Measurements from ENCODE around the gene MYO10. TPM values are rescaled to one million over a fixed set of nuclear protein-coding genes. Genes with fewer than 3 reads are reported as not detected.

MYO10 gene
- total RNA-seq, 1 donor from 2014 or later = 80.2 TPM

DNA sequence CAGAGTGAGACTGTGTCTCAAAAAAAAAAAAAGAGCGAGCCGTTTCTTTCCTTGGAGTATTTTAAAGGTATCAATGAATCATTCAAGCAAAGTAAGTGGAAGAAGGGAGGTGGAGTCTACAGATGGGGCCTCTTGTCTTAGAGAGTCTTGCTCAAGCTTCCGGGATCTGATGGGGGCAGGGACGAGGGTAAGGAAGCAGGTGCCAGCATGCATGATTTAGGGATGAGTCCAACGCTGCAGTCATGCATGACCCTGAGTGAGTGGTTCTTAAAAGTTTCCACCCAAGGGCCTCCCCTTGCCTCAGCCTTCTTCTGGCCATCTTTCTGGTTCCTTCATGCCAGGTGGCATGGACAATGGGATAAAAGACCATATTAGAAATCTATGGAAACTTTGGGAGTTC lies 79.6 kb downstream of the MYO10 start:
- Mint-ChIP-seq H3K9me3 (ENCODE audit: unreplicated experiment) (no peaks in the 10 kb centered on the region), H3K27me3 (ENCODE audit: low read depth, unreplicated experiment) (no peaks in the 10 kb centered on the region), H3K27ac (ENCODE audit: unreplicated experiment) (no peak overlapping the region), H3K4me1 (ENCODE audit: low read depth, unreplicated experiment) (peaks cover 23% of the 10 kb centered on the region), H3K4me3 (ENCODE audit: unreplicated experiment) (no peak overlapping the region), H3K36me3 (ENCODE audit: low read depth, unreplicated experiment) (peaks cover 5% of the 10 kb centered on the region)
- H3K4me3 ChIP-seq (ENCODE audit: insufficient read depth, low read depth, low read length) = no peak overlapping the region
- no peaks in the 10 kb centered on the region for H3K36me3 ChIP-seq (ENCODE audit: insufficient read depth, low read length)
- H3K27ac ChIP-seq (ENCODE audit: low read depth, low read length) = no peak overlapping the region
- H3K4me2 ChIP-seq (ENCODE audit: low read length) = no peak overlapping the region
- peak; percentile 41 for DNase-seq (ENCODE audit: low read depth)
- no peaks in the 10 kb centered on the region for H3K9me3 ChIP-seq (ENCODE audit: insufficient read depth, low read depth, low read length)
- peaks cover 92% of the 10 kb centered on the region for H4K20me1 ChIP-seq (ENCODE audit: insufficient read depth, low read length)
- H3K27me3 ChIP-seq (ENCODE audit: insufficient read depth, low read length) = no peaks in the 10 kb centered on the region
- H3K79me2 ChIP-seq (ENCODE audit: insufficient read depth, low read length) = peaks cover 96% of the 10 kb centered on the region
- FAIRE-seq = no peak
- no peaks in the 10 kb centered on the region for H3K4me1 ChIP-seq (ENCODE audit: insufficient read depth, low read length)
- H3K9ac ChIP-seq (ENCODE audit: low read length) = no peak overlapping the region
- TF ChIP-seq EZH2 (IDR thresholded peaks at IDR 0.05; ENCODE audit: insufficient read depth, low read length) = no peak
- TF ChIP-seq, protein P1, sequence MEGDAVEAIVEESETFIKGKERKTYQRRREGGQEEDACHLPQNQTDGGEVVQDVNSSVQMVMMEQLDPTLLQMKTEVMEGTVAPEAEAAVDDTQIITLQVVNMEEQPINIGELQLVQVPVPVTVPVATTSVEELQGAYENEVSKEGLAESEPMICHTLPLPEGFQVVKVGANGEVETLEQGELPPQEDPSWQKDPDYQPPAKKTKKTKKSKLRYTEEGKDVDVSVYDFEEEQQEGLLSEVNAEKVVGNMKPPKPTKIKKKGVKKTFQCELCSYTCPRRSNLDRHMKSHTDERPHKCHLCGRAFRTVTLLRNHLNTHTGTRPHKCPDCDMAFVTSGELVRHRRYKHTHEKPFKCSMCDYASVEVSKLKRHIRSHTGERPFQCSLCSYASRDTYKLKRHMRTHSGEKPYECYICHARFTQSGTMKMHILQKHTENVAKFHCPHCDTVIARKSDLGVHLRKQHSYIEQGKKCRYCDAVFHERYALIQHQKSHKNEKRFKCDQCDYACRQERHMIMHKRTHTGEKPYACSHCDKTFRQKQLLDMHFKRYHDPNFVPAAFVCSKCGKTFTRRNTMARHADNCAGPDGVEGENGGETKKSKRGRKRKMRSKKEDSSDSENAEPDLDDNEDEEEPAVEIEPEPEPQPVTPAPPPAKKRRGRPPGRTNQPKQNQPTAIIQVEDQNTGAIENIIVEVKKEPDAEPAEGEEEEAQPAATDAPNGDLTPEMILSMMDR (IDR thresholded peaks at IDR 0.05; ENCODE audit: insufficient read depth, low read depth, low read length) = no peak
- H2AFZ ChIP-seq (ENCODE audit: low read depth, low read length) = no peak overlapping the region

DNA sequence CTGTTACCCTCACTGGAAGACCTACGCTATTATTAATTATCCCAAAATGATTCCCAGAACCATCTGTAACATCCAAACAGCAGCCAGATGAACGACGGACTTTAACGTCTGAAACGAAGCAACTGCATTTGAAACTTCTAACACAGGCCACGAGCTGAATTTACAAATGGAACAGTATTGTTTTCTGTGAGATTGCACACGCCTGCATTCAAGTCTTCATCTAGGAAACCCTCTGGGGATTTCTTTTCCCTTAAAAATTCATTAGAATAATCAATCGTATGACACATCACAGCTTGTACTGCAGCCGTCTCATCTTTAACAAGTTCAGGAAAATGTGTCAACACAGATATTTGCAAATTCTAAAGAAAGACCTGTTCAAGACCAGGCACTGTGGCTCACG lies 80.2 kb downstream of the MYO10 start:
- Mint-ChIP-seq H3K27ac (ENCODE audit: unreplicated experiment) (no peak overlapping the region), H3K36me3 (ENCODE audit: low read depth, unreplicated experiment) (peaks cover 5% of the 10 kb centered on the region), H3K4me3 (ENCODE audit: unreplicated experiment) (no peak overlapping the region), H3K9me3 (ENCODE audit: unreplicated experiment) (no peaks in the 10 kb centered on the region), H3K27me3 (ENCODE audit: low read depth, unreplicated experiment) (no peaks in the 10 kb centered on the region), H3K4me1 (ENCODE audit: low read depth, unreplicated experiment) (peaks cover 26% of the 10 kb centered on the region)
- TF ChIP-seq EZH2 (IDR thresholded peaks at IDR 0.05; ENCODE audit: insufficient read depth, low read length) = no peak
- TF ChIP-seq, protein P1 (IDR thresholded peaks at IDR 0.05; ENCODE audit: insufficient read depth, low read depth, low read length) = no peak
- Histone ChIP-seq H4K20me1 (ENCODE audit: insufficient read depth, low read length) (peaks cover 92% of the 10 kb centered on the region), H3K4me3 (ENCODE audit: insufficient read depth, low read depth, low read length) (no peak overlapping the region), H3K79me2 (ENCODE audit: insufficient read depth, low read length) (peaks cover 96% of the 10 kb centered on the region), H3K4me1 (ENCODE audit: insufficient read depth, low read length) (no peaks in the 10 kb centered on the region), H2AFZ (ENCODE audit: low read depth, low read length) (no peak overlapping the region), H3K36me3 (ENCODE audit: insufficient read depth, low read length) (peaks cover 3% of the 10 kb centered on the region), H3K4me2 (ENCODE audit: low read length) (no peak overlapping the region), H3K9ac (ENCODE audit: low read length) (peak overlapping the region; percentile 15), H3K27ac (ENCODE audit: low read depth, low read length) (no peak overlapping the region), H3K9me3 (ENCODE audit: insufficient read depth, low read depth, low read length) (no peaks in the 10 kb centered on the region), H3K27me3 (ENCODE audit: insufficient read depth, low read length) (no peaks in the 10 kb centered on the region)
- DNase-seq (ENCODE audit: low read depth) (no peak), FAIRE-seq (no peak)

DNA sequence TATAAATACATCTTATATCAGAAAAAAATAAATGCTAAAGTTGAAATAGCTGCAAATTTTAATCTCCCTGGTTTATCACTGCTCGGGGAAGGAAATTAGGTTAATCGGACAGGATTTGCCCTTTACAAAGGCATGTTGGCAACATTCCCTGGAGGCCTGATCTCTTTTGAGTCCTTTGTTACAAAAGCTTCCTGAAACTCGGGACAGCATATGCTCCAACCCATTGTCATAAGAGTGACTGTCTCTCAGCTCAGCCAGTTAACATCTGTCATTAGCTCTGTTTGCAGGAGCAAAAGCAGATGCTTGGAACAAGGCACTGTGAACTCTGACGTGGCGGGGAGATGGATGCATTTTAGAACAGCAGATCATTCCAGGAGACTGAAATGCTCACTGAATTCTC lies 80.6 kb downstream of the MYO10 start:
- DNase-seq (ENCODE audit: low read depth) (peak; percentile 41), FAIRE-seq (no peak)
- no peak overlapping the region for H3K4me3 ChIP-seq (ENCODE audit: insufficient read depth, low read depth, low read length)
- Mint-ChIP-seq H3K27me3 (ENCODE audit: low read depth, unreplicated experiment) (no peaks in the 10 kb centered on the region), H3K36me3 (ENCODE audit: low read depth, unreplicated experiment) (peaks cover 5% of the 10 kb centered on the region), H3K9me3 (ENCODE audit: unreplicated experiment) (no peaks in the 10 kb centered on the region), H3K4me1 (ENCODE audit: low read depth, unreplicated experiment) (peaks cover 26% of the 10 kb centered on the region), H3K4me3 (ENCODE audit: unreplicated experiment) (no peak overlapping the region), H3K27ac (ENCODE audit: unreplicated experiment) (peak overlapping the region; percentile 2)
- peaks cover 3% of the 10 kb centered on the region for H3K36me3 ChIP-seq (ENCODE audit: insufficient read depth, low read length)
- TF ChIP-seq EZH2 (IDR thresholded peaks at IDR 0.05; ENCODE audit: insufficient read depth, low read length) = no peak
- TF ChIP-seq, protein P1 (IDR thresholded peaks at IDR 0.05; ENCODE audit: insufficient read depth, low read depth, low read length) = no peak
- H3K27ac ChIP-seq (ENCODE audit: low read depth, low read length) = no peak overlapping the region
- peak overlapping the region; percentile 15 for H3K9ac ChIP-seq (ENCODE audit: low read length)
- H3K27me3 ChIP-seq (ENCODE audit: insufficient read depth, low read length) = no peaks in the 10 kb centered on the region
- no peak overlapping the region for H2AFZ ChIP-seq (ENCODE audit: low read depth, low read length)
- no peak overlapping the region for H3K4me2 ChIP-seq (ENCODE audit: low read length)
- no peaks in the 10 kb centered on the region for H3K9me3 ChIP-seq (ENCODE audit: insufficient read depth, low read depth, low read length)
- no peaks in the 10 kb centered on the region for H3K4me1 ChIP-seq (ENCODE audit: insufficient read depth, low read length)
- H4K20me1 ChIP-seq (ENCODE audit: insufficient read depth, low read length) = peaks cover 89% of the 10 kb centered on the region
- H3K79me2 ChIP-seq (ENCODE audit: insufficient read depth, low read length) = peaks cover 94% of the 10 kb centered on the region
